GM19023 (cell line): Measurements from ENCODE around the gene FAM107B.
"Not testable (repeated sequence)": the region's sequence is repeated elsewhere in the genome, so short reads cannot be mapped to it uniquely, and the experiment has no call there.

ENCODE experiments used
- ATAC-seq: cut with Tn5 transposase; IDR thresholded peaks from one replicate; pipeline ENCODE4 v1.9.1; 2021; ENCODE audit warnings: mild to moderate bottlenecking, moderate library complexity; ENCODE audit not compliant: unreplicated experiment

The FAM107B gene

GRCh38 chr10:14774797-14775196 lies at the start of gene FAM107B:
TSS of gene FAM107B (minus strand) at chr10:14774897. CDS start at chr10:14774663, 234 bp downstream.
- ATAC-seq, result no peak

- no peak for ATAC-seq
These were observed 49.3 kb upstream of the FAM107B start for GRCh38 chr10:14823966-14824365.

- ATAC-seq, result no peak
These were observed 48.4 kb upstream of the FAM107B start for GRCh38 chr10:14822879-14823755.

- no peak for ATAC-seq
These were observed 47.1 kb upstream of the FAM107B start for GRCh38 chr10:14821635-14822375.

GRCh38 chr10:14820775-14821154 lies 46.1 kb upstream of the FAM107B start:
- ATAC-seq, result no peak

GRCh38 chr10:14820010-14820774 lies 45.5 kb upstream of the FAM107B start:
- no peak for ATAC-seq

- ATAC-seq, result not testable (repeated sequence)
These were observed 42.0 kb upstream of the FAM107B start for GRCh38 chr10:14816717-14817116.

GRCh38 chr10:14815681-14816080 lies 41.0 kb upstream of the FAM107B start:
- ATAC-seq, result no peak

- ATAC-seq, result no peak
These were observed 37.6 kb upstream of the FAM107B start for GRCh38 chr10:14812271-14812670.

- no peak for ATAC-seq
These were observed 36.6 kb upstream of the FAM107B start for GRCh38 chr10:14810969-14811953.

GRCh38 chr10:14806318-14806717 lies 31.6 kb upstream of the FAM107B start:
- ATAC-seq, result no peak

- ATAC-seq, result no peak
These were observed 29.1 kb upstream of the FAM107B start for GRCh38 chr10:14803827-14804226.

GRCh38 chr10:14801723-14802122 lies 27.0 kb upstream of the FAM107B start:
- ATAC-seq, result no peak

GRCh38 chr10:14800397-14800796 lies 25.7 kb upstream of the FAM107B start:
- ATAC-seq, result no peak

- ATAC-seq, result no peak
These were observed 23.9 kb upstream of the FAM107B start for GRCh38 chr10:14798636-14799035.

- ATAC-seq, result no peak
These were observed 13.2 kb upstream of the FAM107B start for GRCh38 chr10:14787938-14788337.

- ATAC-seq, result no peak
These were observed 9.9 kb upstream of the FAM107B start for GRCh38 chr10:14784459-14785055.

GRCh38 chr10:14782691-14783363 lies 8.1 kb upstream of the FAM107B start:
- ATAC-seq, result no peak

- ATAC-seq, result no peak
These were observed 7.1 kb upstream of the FAM107B start for GRCh38 chr10:14781763-14782162.
